Nephron progenitor cell (in vitro differentiated cells): ENCODE measurements around the gene ZDHHC14.

Experiments used
- DNase-seq: peaks from one replicate; pipeline ENCODE4 v3.0.0; 2021
- H3K27ac Mint-ChIP-seq: 2 replicates; pipeline ENCODE4 v1.8.0; 2021; ENCODE audit warnings: mild to moderate bottlenecking, moderate library complexity, mixed read lengths
- H3K27me3 Mint-ChIP-seq: 2 replicates; pipeline ENCODE4 v1.8.0; 2021; ENCODE audit warnings: mild to moderate bottlenecking, low read depth, mixed read lengths; ENCODE audit not compliant: poor library complexity
- H3K36me3 Mint-ChIP-seq: 2 replicates; pipeline ENCODE4 v1.8.0; 2021; ENCODE audit warnings: low read depth, mixed read lengths
- H3K4me1 Mint-ChIP-seq: 2 replicates; pipeline ENCODE4 v1.8.0; 2021; ENCODE audit warnings: mixed read lengths
- H3K4me3 Mint-ChIP-seq: 2 replicates; pipeline ENCODE4 v1.8.0; 2021; ENCODE audit warnings: mild to moderate bottlenecking, moderate library complexity, mixed read lengths
- H3K9me3 Mint-ChIP-seq: 2 replicates; pipeline ENCODE4 v1.8.0; 2021; ENCODE audit warnings: mild to moderate bottlenecking, moderate library complexity, mixed read lengths
- TF ChIP-seq, protein P1 (sequence below): fragments of 200-600 bp; sonication (generic); IDR thresholded peaks from 2 replicates; pipeline ENCODE4 v1.5.0; 2021; ENCODE audit warnings: antibody characterized with exemption

ZDHHC14 gene

DNA sequence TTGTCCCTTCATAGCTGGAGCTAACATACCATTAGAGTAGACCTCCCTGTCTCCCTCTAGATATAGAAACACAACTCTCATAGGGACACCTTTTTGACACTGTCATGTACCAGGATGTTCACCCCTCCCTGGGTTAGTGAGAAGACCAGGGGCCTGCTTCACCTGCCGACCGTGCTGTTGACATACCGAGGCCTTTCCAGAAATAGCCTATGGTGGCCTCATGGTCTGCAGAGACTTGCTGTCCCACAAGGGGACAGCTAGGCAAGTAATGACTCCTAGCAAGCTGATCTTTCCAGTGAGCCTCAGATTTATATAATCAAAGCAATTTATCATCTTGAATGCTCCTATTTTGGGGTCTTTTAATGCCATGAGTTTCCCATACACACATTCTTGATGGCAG is 15.0 kb downstream of the ZDHHC14 start:
- DNase-seq = no peak
- Mint-ChIP-seq H3K27me3 (peaks cover 2% of the 10 kb centered on the region), H3K36me3 (peaks cover 15% of the 10 kb centered on the region), H3K4me1 (no peaks in the 10 kb centered on the region), H3K4me3 (no peak overlapping the region), H3K27ac (no peak overlapping the region), H3K9me3 (peaks cover 25% of the 10 kb centered on the region)
- TF ChIP-seq, protein P1, sequence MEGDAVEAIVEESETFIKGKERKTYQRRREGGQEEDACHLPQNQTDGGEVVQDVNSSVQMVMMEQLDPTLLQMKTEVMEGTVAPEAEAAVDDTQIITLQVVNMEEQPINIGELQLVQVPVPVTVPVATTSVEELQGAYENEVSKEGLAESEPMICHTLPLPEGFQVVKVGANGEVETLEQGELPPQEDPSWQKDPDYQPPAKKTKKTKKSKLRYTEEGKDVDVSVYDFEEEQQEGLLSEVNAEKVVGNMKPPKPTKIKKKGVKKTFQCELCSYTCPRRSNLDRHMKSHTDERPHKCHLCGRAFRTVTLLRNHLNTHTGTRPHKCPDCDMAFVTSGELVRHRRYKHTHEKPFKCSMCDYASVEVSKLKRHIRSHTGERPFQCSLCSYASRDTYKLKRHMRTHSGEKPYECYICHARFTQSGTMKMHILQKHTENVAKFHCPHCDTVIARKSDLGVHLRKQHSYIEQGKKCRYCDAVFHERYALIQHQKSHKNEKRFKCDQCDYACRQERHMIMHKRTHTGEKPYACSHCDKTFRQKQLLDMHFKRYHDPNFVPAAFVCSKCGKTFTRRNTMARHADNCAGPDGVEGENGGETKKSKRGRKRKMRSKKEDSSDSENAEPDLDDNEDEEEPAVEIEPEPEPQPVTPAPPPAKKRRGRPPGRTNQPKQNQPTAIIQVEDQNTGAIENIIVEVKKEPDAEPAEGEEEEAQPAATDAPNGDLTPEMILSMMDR = no peak

GRCh38 chr6:157397660-157398059 is 16.7 kb downstream of the ZDHHC14 start:
- H3K9me3 Mint-ChIP-seq = peaks cover 9% of the 10 kb centered on the region
- H3K36me3 Mint-ChIP-seq = peaks cover 3% of the 10 kb centered on the region
- H3K27me3 Mint-ChIP-seq = peaks cover 2% of the 10 kb centered on the region
- H3K4me3 Mint-ChIP-seq = no peak overlapping the region
- TF ChIP-seq, protein P1 = no peak
- no peak for DNase-seq
- no peaks in the 10 kb centered on the region for H3K4me1 Mint-ChIP-seq
- no peak overlapping the region for H3K27ac Mint-ChIP-seq

GRCh38 chr6:157398151-157398550 is 17.2 kb downstream of the ZDHHC14 start:
- Mint-ChIP-seq H3K27me3 (peaks cover 2% of the 10 kb centered on the region), H3K4me3 (no peak overlapping the region), H3K27ac (no peak overlapping the region), H3K4me1 (no peaks in the 10 kb centered on the region), H3K9me3 (peaks cover 7% of the 10 kb centered on the region), H3K36me3 (peaks cover 3% of the 10 kb centered on the region)
- TF ChIP-seq, protein P1 = no peak
- DNase-seq = no peak

DNA sequence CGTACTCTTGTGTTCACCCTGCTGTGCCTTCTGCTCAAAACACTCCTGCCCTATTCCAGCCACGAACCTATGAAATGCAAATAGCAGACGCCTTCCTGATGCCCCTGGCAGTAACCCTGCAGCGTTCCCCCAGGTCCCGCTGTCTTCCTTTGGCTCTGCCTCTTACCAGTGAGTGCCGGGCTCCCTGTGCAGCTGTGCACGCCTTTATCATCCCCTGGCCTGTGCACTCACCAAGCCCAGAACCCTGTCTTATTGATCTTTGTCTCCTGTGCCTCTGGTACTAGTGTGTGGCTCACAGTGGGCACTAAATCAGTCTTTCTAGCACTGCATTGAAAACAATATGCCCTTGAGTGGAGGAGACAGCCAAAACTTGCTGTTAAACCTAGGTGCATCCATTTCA is 19.7 kb downstream of the ZDHHC14 start:
- DNase-seq = no peak
- Mint-ChIP-seq H3K9me3 (no peaks in the 10 kb centered on the region), H3K4me1 (no peaks in the 10 kb centered on the region), H3K27me3 (peaks cover 2% of the 10 kb centered on the region), H3K36me3 (no peaks in the 10 kb centered on the region), H3K4me3 (no peak overlapping the region), H3K27ac (no peak overlapping the region)
- TF ChIP-seq, protein P1 = no peak

DNA sequence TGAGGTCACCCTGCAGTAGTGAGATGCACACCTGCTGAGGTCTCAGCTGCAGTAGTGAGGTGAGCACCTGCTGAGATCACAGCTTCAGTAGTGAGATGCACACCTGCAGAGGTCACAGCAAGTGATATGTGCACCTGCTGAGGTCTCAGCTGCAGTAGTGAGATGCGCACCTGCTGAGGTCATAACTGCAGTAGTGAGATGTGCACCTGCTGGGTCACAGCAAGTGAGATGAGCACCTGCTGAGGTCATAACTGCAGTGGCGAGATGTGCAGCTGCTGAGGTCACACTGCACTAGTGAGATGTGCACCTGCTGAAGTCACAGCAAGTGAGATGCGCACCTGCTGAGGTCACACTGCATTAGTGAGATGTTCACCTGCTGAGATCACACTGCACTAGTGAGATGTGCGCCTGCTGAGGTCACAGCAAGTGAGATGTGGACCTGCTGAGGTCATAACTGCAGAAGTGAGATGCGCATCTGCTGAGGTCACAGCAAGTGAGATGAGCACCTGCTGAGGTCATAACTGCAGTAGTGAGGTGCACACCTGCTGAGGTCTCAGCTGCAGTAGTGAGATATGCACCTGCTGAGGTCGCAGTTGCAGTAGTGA is 20.8 kb downstream of the ZDHHC14 start:
- TF ChIP-seq, protein P1 = no peak
- DNase-seq = no peak
- no peaks in the 10 kb centered on the region for H3K36me3 Mint-ChIP-seq
- H3K27ac Mint-ChIP-seq = no peak overlapping the region
- peaks cover 2% of the 10 kb centered on the region for H3K27me3 Mint-ChIP-seq
- no peak overlapping the region for H3K4me3 Mint-ChIP-seq
- H3K9me3 Mint-ChIP-seq = no peaks in the 10 kb centered on the region
- H3K4me1 Mint-ChIP-seq = no peaks in the 10 kb centered on the region

GRCh38 chr6:157402996-157403685 is 22.2 kb downstream of the ZDHHC14 start:
- H3K4me1 Mint-ChIP-seq = no peaks in the 10 kb centered on the region
- peaks cover 2% of the 10 kb centered on the region for H3K27me3 Mint-ChIP-seq
- H3K27ac Mint-ChIP-seq = no peak overlapping the region
- no peaks in the 10 kb centered on the region for H3K9me3 Mint-ChIP-seq
- DNase-seq = no peak
- no peak overlapping the region for H3K4me3 Mint-ChIP-seq
- TF ChIP-seq, protein P1 = no peak
- no peaks in the 10 kb centered on the region for H3K36me3 Mint-ChIP-seq
